Heart left ventricle (tissue), 13 donors: ENCODE measurements around the gene HBG2.

Experiments
- CTCF ChIP-seq, 12 donors: fragments of 200-600 bp; sonication (generic) in 4 of 12; IDR thresholded peaks; one replicate each; pipeline versions ENCODE4 v1.5.0 to v1.8.0; 2018 to 2022; ENCODE audit warnings: antibody characterized with exemption in 12 of 12, mild to moderate bottlenecking in 5 of 12
- POLR2A ChIP-seq, 2 donors: fragments of 450-650 bp; IDR thresholded peaks; one replicate each; pipeline ENCODE4 v1.6.1; 2017; ENCODE audit warnings: antibody characterized with exemption in 2 of 2, mild to moderate bottlenecking in 2 of 2, moderate library complexity in 2 of 2
- donor health status: ischemic (EF 13 %, LVEDD 7.1; RV severe dilation, severe dysfunction).
- donor health status: DM: no; HTN: yes; CAD: no.
- donor health status: DM: no; HTN: no; CAD: no.
- donor health status: ischemic (EF 25% LVEDD 6.9; RV normal size, moderate dysfunction).
- donor health status: ischemic (EF 25% LVEDD 5.7; RV mildly dilated, moderate dysfunction).
- donor health status: ischemic (EF 35%, LVEDD 5.7; RV mildly dilated, moderate dysfunction).
- donor health status: nonischemic (EF 11% LVEDD 7.7; RV severe dilation, severe dysfunction).
- donor health status: DM: yes; HTN: yes; CAD: no.
- donor health status: PGD.
- donor health status: ischemic (EF 29% LVEDD 5.4; RV normal size, mild dysfunction).
- donor health status: nonischemic (EF 23%, LVEDD 6.1; RV moderate dilation, normal function).

GRCh38 chr11:5241458-5241857, 13.1 kb downstream of the HBG2 start:
- TF ChIP-seq CTCF (IDR thresholded peaks at IDR 0.05) = no peak
- no peak for TF ChIP-seq POLR2A (IDR thresholded peaks at IDR 0.05)
